ENCODE results near the gene MATN3.

- TF ChIP-seq, protein P1, sequence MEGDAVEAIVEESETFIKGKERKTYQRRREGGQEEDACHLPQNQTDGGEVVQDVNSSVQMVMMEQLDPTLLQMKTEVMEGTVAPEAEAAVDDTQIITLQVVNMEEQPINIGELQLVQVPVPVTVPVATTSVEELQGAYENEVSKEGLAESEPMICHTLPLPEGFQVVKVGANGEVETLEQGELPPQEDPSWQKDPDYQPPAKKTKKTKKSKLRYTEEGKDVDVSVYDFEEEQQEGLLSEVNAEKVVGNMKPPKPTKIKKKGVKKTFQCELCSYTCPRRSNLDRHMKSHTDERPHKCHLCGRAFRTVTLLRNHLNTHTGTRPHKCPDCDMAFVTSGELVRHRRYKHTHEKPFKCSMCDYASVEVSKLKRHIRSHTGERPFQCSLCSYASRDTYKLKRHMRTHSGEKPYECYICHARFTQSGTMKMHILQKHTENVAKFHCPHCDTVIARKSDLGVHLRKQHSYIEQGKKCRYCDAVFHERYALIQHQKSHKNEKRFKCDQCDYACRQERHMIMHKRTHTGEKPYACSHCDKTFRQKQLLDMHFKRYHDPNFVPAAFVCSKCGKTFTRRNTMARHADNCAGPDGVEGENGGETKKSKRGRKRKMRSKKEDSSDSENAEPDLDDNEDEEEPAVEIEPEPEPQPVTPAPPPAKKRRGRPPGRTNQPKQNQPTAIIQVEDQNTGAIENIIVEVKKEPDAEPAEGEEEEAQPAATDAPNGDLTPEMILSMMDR (IDR thresholded peaks at IDR 0.05): no peak
- TF ChIP-seq POLR2A (IDR thresholded peaks at IDR 0.05): no peak
These were observed 40.8 kb downstream of the MATN3 start for GRCh38 chr2:19971691-19972090.

Data from lower leg skin (tissue), 3 donors.